ENCODE results near the gene SYTL3. TPM values are rescaled to one million over a fixed set of nuclear protein-coding genes. Genes with fewer than 3 reads are reported as not detected.
"Not testable (repeated sequence)": the region's sequence is repeated elsewhere in the genome, so short reads cannot be mapped to it uniquely, and the experiment has no call there.

Gene SYTL3
- total RNA-seq, 3 donors from 2014 or later, result 33.6 to 72.6 (median 38.5) TPM

DNA sequence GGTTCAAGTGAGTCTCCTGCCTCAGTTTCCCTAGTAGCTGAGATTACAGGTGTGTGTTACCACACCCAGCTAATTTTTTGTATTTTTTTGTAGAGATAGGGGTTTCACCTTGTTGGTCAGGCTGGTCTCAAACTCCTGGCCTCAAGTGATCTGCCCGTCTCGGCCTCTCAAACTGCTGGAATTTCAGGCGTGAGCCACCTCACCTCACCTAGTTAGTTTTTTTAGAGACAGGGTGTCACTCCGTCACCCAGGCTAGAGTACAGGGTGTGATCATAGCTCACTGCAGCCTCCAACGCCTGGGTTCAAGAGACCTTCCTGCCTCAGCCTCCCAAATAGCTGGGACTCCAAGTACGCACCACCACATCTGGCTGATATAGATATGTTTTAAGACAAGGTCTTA is 22.9 kb downstream of the SYTL3 start:
- Mint-ChIP-seq H3K9me3 (no peaks in the 10 kb centered on the region), H3K36me3 (ENCODE audit: insufficient read depth) (peaks cover 31% of the 10 kb centered on the region), H3K4me3 (no peak overlapping the region), H3K27me3 (ENCODE audit: low read depth) (no peaks in the 10 kb centered on the region), H3K4me1 (ENCODE audit: low read depth) (peaks cover 7% of the 10 kb centered on the region)
- ATAC-seq, result no peak
- DNase-seq, result no peak

DNA sequence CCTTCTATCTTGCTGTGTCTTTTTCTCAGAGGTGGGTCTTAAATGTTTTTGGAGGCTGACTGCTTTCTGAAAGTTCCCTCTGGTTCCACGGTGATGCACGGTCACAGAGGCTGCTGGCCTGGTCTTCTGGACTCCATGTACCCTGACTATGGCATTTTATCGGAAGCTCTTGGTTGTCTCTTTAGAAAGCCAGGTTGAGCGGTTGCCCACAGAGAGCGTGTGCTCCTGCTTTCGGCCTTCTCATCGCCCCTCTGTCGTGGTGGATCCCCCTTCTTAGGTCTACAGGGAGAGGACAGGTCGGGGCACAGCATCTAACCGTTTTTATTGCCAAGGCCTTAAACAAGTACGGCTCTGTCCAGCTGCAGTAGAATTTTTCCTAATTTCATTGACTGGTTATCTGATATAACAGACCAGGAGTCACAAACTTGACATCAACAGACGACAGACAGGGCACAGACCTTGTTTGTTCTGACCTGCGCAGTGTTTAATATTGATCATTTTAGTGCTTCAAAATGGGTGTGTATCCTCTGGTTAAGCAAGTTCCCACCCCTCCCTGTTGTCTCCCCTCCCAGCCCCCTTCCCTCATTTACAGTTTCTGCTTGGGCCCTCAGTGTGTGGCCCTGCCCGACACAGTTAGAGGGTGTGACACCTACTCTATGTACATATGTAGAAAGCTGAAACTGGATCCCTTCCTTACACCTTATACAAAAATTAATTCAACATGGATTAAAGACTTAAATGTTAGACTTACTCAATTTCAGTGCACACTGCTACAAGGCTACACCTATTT is 24.7 kb downstream of the SYTL3 start:
- Mint-ChIP-seq H3K9me3 (no peaks in the 10 kb centered on the region), H3K4me3 (no peak overlapping the region), H3K27me3 (ENCODE audit: low read depth) (no peaks in the 10 kb centered on the region), H3K36me3 (ENCODE audit: insufficient read depth) (peaks cover 28% of the 10 kb centered on the region), H3K4me1 (ENCODE audit: low read depth) (peaks cover 9% of the 10 kb centered on the region)
- no peak for DNase-seq
- no peak for ATAC-seq

DNA sequence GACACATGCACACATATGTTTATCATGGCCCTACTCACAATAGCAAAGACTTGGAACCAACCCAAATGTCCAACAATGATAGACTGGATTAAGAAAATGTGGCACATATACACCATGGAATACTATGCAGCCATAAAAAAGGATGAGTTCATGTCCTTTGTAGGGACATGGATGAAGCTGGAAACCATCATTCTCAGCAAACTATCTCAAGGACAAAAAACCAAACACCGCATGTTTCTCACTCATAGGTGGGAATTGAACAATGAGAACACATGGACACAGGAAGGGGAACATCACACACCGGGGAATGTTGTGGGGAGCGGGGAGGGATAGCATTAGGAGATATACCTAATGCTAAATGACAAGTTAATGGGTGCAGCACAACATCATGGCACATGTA is 27.2 kb downstream of the SYTL3 start:
- not testable (repeated sequence) for H3K9me3 Mint-ChIP-seq; DNase-seq; H3K4me1 Mint-ChIP-seq (ENCODE audit: low read depth); ATAC-seq; H3K27me3 Mint-ChIP-seq (ENCODE audit: low read depth); H3K4me3 Mint-ChIP-seq
- peaks cover 32% of the 10 kb centered on the region for H3K36me3 Mint-ChIP-seq (ENCODE audit: insufficient read depth)

DNA sequence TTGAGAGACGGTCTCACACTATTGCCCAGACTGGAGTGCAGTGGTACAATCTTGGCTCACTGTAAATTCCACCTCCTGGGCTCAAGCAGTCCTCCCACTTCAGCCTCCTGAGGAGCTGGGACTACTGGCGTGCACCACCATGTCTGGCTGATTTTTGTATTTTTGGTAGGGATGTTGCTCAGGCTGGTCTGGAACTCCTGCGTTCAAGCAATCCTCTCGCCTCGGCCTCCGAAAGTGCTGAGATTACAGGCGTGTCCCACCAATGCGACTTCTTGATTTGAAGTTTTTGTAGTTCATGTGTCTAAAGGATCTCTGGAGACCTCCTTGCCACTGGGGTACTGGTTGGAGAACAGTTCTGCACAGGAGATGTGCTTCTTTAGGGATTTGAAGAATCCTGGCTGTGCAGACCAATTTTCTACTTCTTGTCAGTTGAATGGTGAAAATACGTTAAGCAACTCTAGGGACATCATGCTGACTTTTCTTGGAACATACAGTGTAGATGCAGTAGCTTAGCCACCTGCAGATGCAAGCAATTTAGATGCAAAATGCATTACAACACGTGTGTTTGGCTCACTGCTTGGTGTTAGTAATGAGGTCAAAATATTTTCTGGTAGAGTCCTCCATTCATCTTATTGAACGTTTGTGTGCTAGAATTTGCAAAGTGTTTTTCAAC is 28.2 kb downstream of the SYTL3 start:
- DNase-seq (no peak), ATAC-seq (no peak)
- H3K9me3 Mint-ChIP-seq, result no peaks in the 10 kb centered on the region
- H3K36me3 Mint-ChIP-seq (ENCODE audit: insufficient read depth), result peaks cover 39% of the 10 kb centered on the region
- no peaks in the 10 kb centered on the region for H3K27me3 Mint-ChIP-seq (ENCODE audit: low read depth)
- H3K4me1 Mint-ChIP-seq (ENCODE audit: low read depth), result peaks cover 9% of the 10 kb centered on the region
- no peak overlapping the region for H3K4me3 Mint-ChIP-seq

DNA sequence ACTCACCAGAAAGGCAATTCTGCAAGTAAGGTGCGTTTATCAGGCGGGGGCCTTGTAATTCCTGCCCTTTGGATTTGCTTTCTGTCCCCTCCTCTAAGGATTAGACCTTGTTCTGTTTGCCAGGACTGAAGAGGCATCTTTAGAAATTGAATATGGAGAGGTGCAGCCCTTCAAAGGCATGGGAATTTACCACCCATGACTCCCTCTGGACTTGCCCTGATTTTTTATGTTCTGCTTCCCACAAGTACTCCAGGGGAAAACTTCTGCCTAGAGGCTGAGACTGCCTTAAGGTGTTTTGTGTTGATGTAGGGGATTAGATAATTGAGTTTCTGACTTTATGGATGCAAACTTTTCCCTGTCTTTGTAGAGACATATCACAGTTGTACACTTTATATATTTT is 30.2 kb downstream of the SYTL3 start:
- H3K9me3 Mint-ChIP-seq, result no peaks in the 10 kb centered on the region
- no peaks in the 10 kb centered on the region for H3K27me3 Mint-ChIP-seq (ENCODE audit: low read depth)
- DNase-seq (no peak), ATAC-seq (no peak)
- H3K36me3 Mint-ChIP-seq (ENCODE audit: insufficient read depth), result peaks cover 44% of the 10 kb centered on the region
- H3K4me3 Mint-ChIP-seq, result no peak overlapping the region
- H3K4me1 Mint-ChIP-seq (ENCODE audit: low read depth), result peaks cover 21% of the 10 kb centered on the region

DNA sequence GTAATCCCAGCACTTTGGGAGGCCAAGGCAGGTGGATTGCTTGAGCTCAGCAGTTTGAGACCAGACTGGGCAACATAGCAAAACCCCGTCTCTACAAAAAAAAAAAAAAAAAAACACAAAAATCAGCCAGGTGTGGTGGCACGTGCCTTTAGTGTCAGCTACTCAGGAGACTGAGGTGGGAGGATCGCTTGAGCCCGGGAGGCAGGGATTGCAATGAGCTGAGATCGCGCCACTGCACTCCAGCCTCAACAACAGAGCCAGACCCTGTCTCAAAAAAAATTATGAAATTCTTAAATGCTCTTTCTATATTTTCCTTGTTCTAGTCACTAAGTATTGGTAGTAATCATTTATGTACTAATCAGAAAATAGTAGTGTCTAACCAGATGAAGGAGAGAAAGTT is 30.6 kb downstream of the SYTL3 start:
- Mint-ChIP-seq H3K27me3 (ENCODE audit: low read depth) (no peaks in the 10 kb centered on the region), H3K4me3 (no peak overlapping the region), H3K36me3 (ENCODE audit: insufficient read depth) (peaks cover 40% of the 10 kb centered on the region), H3K9me3 (no peaks in the 10 kb centered on the region), H3K4me1 (ENCODE audit: low read depth) (peaks cover 23% of the 10 kb centered on the region)
- DNase-seq (no peak), ATAC-seq (no peak)

DNA sequence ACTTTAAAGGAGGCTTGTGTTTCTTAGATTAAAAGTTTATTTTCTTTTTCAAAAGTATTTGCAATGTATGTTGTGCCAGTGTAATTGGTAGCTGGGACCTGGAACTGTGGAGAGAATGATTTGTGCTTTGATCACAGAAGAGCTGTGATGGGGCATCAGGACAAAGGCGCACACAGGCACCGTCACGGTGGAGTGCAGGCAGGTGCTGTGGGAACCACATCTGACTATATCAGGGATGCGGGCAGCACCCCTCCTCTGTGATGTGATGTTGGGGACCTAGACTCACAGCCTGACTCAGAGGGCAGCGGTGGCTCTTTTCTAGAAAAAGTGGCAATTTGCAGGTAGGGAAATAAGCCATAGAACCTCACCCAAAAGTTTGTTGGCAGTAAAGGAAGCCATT is 34.5 kb downstream of the SYTL3 start:
- DNase-seq, result no peak
- Mint-ChIP-seq H3K9me3 (no peaks in the 10 kb centered on the region), H3K36me3 (ENCODE audit: insufficient read depth) (peaks cover 45% of the 10 kb centered on the region), H3K27me3 (ENCODE audit: low read depth) (no peaks in the 10 kb centered on the region), H3K4me3 (no peak overlapping the region), H3K4me1 (ENCODE audit: low read depth) (peaks cover 53% of the 10 kb centered on the region)
- peak in 1 of 2 donors; percentile 22 for ATAC-seq

DNA sequence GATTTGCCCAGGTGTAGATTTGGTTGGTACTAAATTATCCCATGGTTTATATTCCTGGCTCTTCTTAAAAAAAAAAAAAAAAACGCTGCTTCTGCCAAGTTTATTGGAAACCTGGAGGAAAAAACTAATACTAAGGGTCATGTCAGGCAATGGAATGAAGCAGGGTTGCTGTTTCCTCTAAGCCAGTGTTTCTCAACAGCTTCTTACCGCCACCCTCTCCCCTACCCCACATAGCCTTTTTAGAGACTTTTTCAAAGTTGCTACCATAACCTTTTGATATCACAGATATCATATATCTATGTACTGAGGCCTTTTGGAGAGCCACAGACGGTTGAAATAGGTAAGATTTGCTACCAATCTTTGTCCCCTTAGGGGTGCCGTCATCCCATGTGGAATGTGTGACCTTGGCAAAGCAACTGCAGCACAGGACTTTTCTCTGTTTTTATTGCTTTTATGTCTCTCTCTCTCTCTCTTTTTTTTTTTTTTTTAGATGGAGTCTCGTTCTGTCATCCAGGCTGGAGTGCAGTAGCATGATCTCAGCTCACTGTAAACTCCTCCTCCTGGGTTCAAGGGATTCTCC is 35.0 kb downstream of the SYTL3 start:
- Mint-ChIP-seq H3K9me3 (no peaks in the 10 kb centered on the region), H3K36me3 (ENCODE audit: insufficient read depth) (peaks cover 41% of the 10 kb centered on the region), H3K4me1 (ENCODE audit: low read depth) (peaks cover 58% of the 10 kb centered on the region), H3K27me3 (ENCODE audit: low read depth) (no peaks in the 10 kb centered on the region), H3K4me3 (no peak overlapping the region)
- ATAC-seq (no peak), DNase-seq (no peak)

DNA sequence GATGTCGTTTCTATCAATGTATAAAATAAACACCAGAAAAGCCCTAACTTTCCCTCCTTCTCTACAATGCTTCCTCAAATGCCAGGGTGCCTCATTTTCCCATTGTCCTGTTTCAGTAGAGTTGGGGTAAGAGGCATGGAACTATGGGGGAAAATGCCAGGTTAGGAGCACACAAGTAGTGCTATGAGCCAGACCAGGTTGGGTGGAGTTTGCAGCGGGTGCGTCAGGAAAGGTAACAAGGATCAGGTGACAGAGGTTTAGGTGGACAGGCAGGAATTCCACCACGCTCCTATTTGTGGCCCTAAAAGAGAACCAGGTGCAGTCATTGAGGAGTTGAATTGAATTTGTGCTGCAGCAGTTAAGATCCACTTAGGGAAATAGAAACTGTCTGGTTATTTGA is 36.5 kb downstream of the SYTL3 start:
- peak overlapping the region; percentile 24 for H3K4me3 Mint-ChIP-seq
- H3K9me3 Mint-ChIP-seq, result no peaks in the 10 kb centered on the region
- H3K36me3 Mint-ChIP-seq (ENCODE audit: insufficient read depth), result peaks cover 38% of the 10 kb centered on the region
- ATAC-seq, result no peak
- H3K27me3 Mint-ChIP-seq (ENCODE audit: low read depth), result no peaks in the 10 kb centered on the region
- DNase-seq, result no peak
- H3K4me1 Mint-ChIP-seq (ENCODE audit: low read depth), result peaks cover 68% of the 10 kb centered on the region

DNA sequence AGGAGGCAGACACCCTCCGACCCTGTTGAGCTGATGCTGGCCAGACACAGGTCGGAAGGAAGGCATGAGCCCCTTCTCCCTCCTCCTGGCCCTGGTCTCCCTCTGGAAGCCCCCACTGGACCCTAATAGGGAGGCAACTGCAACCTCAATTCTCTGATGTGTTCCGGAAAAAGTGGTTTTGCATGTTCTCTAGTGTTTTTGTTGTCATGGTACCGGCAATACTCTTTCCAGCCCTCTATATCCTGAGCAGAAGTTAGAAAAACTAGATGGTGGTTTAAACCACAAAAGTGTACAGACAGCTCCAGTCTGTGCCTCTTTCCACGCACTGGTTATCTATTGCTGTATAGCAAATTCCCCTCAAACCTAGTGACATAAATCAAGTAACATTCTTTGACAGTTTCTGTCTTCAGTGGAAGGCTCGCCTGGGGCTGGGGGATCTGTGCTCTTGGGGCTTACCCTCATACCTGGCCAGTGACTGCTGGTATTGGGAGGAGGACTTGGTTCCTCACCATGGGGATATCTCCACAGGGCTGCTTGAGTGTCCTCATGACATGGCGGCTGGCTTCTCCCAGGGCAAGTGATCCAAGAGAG is 37.0 kb downstream of the SYTL3 start:
- Mint-ChIP-seq H3K9me3 (no peaks in the 10 kb centered on the region), H3K27me3 (ENCODE audit: low read depth) (no peaks in the 10 kb centered on the region), H3K36me3 (ENCODE audit: insufficient read depth) (peaks cover 36% of the 10 kb centered on the region), H3K4me1 (ENCODE audit: low read depth) (peaks cover 69% of the 10 kb centered on the region), H3K4me3 (peak overlapping the region; percentile 36)
- no peak for DNase-seq
- ATAC-seq, result peak; percentile 84 to 87

DNA sequence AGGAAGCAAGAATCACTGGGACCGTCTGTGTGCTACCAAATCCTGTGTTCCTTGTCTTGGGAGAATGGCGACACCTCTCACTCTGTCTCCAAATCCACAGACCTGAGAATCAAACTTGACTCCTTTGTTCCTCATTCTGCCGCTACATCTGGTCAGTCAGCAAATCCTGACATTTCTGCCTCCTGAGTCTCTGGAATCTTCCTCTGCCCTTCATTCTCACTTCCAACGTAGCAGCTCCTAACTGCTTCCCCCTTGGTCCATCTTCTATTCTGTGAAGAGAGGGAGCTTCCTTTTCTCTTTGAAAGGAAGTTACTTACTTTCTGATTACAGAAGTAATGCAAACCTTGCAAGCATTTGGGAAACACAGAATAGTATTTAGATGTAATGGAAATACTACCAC is 37.7 kb downstream of the SYTL3 start:
- no peak for DNase-seq
- no peaks in the 10 kb centered on the region for H3K27me3 Mint-ChIP-seq (ENCODE audit: low read depth)
- no peak for ATAC-seq
- peak overlapping the region; percentile 19 for H3K4me3 Mint-ChIP-seq
- H3K36me3 Mint-ChIP-seq (ENCODE audit: insufficient read depth), result peaks cover 34% of the 10 kb centered on the region
- peaks cover 69% of the 10 kb centered on the region for H3K4me1 Mint-ChIP-seq (ENCODE audit: low read depth)
- H3K9me3 Mint-ChIP-seq, result no peaks in the 10 kb centered on the region

DNA sequence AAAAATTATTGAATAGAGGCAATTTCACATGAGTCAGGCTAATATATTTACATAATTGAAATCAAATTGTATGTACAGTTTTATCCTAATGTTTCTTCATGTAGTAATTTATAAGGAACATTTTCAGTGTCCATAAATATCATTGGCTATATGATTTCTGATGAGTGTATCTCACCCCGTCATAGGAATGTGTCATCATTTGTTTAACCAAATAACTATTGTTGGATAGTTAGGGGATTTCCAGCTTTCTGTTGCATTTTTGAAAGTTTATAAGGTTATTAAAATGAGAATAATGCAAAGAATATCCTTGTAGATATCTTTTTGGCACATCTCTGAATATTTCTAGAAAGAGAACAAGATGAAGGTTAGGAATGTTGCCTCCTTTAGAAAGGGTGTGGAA is 39.0 kb downstream of the SYTL3 start:
- peaks cover 65% of the 10 kb centered on the region for H3K4me1 Mint-ChIP-seq (ENCODE audit: low read depth)

DNA sequence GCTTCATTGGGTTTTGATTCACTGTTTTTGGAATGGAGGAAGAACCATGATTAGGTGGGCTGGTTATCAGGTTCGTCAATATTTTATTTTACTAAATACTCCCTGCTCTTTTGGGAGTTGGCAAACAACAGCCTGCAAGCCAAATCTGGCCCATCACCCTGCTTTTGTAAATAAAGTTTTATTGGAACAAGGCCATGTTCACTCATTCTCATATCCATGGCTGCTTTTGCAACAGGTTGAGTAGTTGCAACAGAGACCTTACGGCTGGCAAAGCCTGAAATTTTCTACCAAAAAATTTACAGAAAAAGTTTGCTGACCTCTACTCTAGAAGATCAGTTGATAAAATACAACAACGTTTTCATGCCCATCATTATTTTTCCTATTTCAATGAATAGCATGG is 45.1 kb downstream of the SYTL3 start:
- Mint-ChIP-seq H3K4me1 (ENCODE audit: low read depth) (peaks cover 10% of the 10 kb centered on the region), H3K9me3 (no peaks in the 10 kb centered on the region), H3K27me3 (ENCODE audit: low read depth) (no peaks in the 10 kb centered on the region), H3K36me3 (ENCODE audit: insufficient read depth) (peaks cover 19% of the 10 kb centered on the region), H3K4me3 (no peak overlapping the region)
- DNase-seq (no peak), ATAC-seq (no peak)

More for the DNA sequence above, 39.0 kb downstream of the SYTL3 start:
- DNase-seq (no peak), ATAC-seq (no peak)
- H3K27me3 Mint-ChIP-seq (ENCODE audit: low read depth), result no peaks in the 10 kb centered on the region
- H3K4me3 Mint-ChIP-seq, result no peak overlapping the region
- H3K9me3 Mint-ChIP-seq, result no peaks in the 10 kb centered on the region
- peaks cover 24% of the 10 kb centered on the region for H3K36me3 Mint-ChIP-seq (ENCODE audit: insufficient read depth)

DNA sequence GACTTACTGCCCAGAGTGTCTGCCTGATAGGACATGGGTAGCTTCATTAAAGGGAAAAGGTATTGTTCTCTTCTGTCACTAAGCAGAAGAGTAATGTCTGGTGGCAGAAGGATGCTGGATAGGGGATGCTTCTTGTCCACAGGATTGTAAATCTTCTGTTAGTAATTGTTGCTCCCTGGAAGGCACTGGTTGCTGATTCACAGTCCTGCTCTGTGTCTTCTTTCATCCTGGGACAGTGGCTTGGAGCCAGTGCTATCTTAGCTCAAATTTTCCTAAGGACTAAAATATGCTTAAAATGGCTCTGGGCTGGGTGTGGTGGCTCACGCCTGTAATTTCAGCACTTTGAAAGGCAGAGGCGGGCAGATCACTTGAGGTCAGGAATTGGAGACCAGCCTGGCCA is 48.0 kb downstream of the SYTL3 start:
- peaks cover 19% of the 10 kb centered on the region for H3K36me3 Mint-ChIP-seq (ENCODE audit: insufficient read depth)
- no peak overlapping the region for H3K4me3 Mint-ChIP-seq
- no peaks in the 10 kb centered on the region for H3K4me1 Mint-ChIP-seq (ENCODE audit: low read depth)
- DNase-seq, result no peak
- ATAC-seq, result no peak
- no peaks in the 10 kb centered on the region for H3K9me3 Mint-ChIP-seq
- H3K27me3 Mint-ChIP-seq (ENCODE audit: low read depth), result no peaks in the 10 kb centered on the region
